Activated T-helper 17 cell treated with anti-CD3 and anti-CD28 coated beads, Interleukin-2, amount 50 U/mL, for 72 hours (primary cell): ENCODE data around the gene ABHD12B. TPM values are rescaled to one million over a fixed set of nuclear protein-coding genes. Genes with fewer than 3 reads are reported as not detected.

Source experiments
- ATAC-seq: fragments of 150-1000 bp; cut with Tn5 transposase; replicated peaks from 2 replicates; pipeline ENCODE4 v1.10.0; 2021; ENCODE audit warnings: mild to moderate bottlenecking, moderate library complexity
- H3K27ac Mint-ChIP-seq: one replicate; pipeline ENCODE4 v1.8.0; 2022; ENCODE audit warnings: mixed read lengths
- H3K27me3 Mint-ChIP-seq: one replicate; pipeline ENCODE4 v1.8.0; 2022; ENCODE audit warnings: mixed read lengths
- H3K36me3 Mint-ChIP-seq: one replicate; pipeline ENCODE4 v1.8.0; 2022; ENCODE audit warnings: low read depth, mild to moderate bottlenecking, mixed read lengths
- H3K4me1 Mint-ChIP-seq: one replicate; pipeline ENCODE4 v1.8.0; 2022; ENCODE audit warnings: mixed read lengths
- H3K4me3 Mint-ChIP-seq: one replicate; pipeline ENCODE4 v1.8.0; 2022; ENCODE audit warnings: mild to moderate bottlenecking, mixed read lengths
- H3K9me3 Mint-ChIP-seq: one replicate; pipeline ENCODE4 v1.8.0; 2022; ENCODE audit warnings: mixed read lengths
- total RNA-seq, 2 donors: library from RNA; stranded (reverse); gene quantifications; one replicate each; pipeline ENCODE4 v1.2.3, GENCODE V29; 2022

ABHD12B gene
- not detected for total RNA-seq

- H3K4me3 Mint-ChIP-seq: no peak within 1 kb of the TSS
- ATAC-seq: no peak
- H3K4me1 Mint-ChIP-seq: peaks cover 27% of the 10 kb centered on the region
- no peak within 1 kb of the TSS for H3K27ac Mint-ChIP-seq
- H3K9me3 Mint-ChIP-seq: no peaks in the 10 kb centered on the region
- H3K27me3 Mint-ChIP-seq: peaks cover 66% of the 10 kb centered on the region
- H3K36me3 Mint-ChIP-seq: no peaks in the 10 kb centered on the region
Observed at GRCh38 chr14:50871914-50872732, at the start of gene ABHD12B. Gene ABHD12B (plus strand): TSS chr14:50872053. CDS start chr14:50872175, 122 bp downstream.

DNA sequence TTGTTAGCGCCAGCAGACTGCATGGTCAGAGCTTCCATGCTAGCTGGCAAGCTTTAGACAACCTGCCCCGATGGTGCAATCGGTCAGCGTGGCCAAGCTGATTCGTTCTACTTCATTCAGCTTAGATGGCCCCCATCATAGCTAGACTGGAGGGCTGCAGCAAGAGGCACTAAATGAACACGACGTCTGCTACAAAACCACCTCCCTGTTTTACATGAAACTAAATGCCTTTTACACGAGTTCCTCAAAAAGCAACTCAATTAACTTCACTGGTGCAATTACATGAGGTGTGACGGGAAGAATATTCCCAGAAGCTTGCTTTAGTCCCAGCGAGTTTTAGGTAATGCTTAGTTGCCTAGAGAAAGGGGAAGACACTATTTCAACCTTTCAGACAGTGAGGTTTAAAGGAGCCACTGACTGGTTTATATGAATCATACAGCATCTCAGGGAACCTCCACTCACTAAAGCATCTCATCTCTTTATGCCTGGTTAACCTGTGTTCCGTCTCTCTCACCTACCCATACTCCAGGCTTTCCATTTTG, 49.3 kb upstream of the ABHD12B start:
- peak overlapping the region; percentile 73 for H3K4me3 Mint-ChIP-seq
- peaks cover 51% of the 10 kb centered on the region for H3K4me1 Mint-ChIP-seq

GRCh38 chr14:50823051-50823761, 48.6 kb upstream of the ABHD12B start:
- Mint-ChIP-seq H3K4me1 (peaks cover 51% of the 10 kb centered on the region), H3K9me3 (peaks cover 3% of the 10 kb centered on the region), H3K36me3 (peaks cover 27% of the 10 kb centered on the region), H3K4me3 (peak overlapping the region; percentile 73), H3K27me3 (no peaks in the 10 kb centered on the region), H3K27ac (peak overlapping the region; percentile 64)
- no peak for ATAC-seq

More for the DNA sequence above, 49.3 kb upstream of the ABHD12B start:
- Mint-ChIP-seq H3K36me3 (peaks cover 28% of the 10 kb centered on the region), H3K27me3 (no peaks in the 10 kb centered on the region), H3K27ac (peak overlapping the region; percentile 64), H3K9me3 (peaks cover 3% of the 10 kb centered on the region)
- peak; percentile 74 for ATAC-seq

GRCh38 chr14:50823762-50824636, 47.9 kb upstream of the ABHD12B start:
- Mint-ChIP-seq H3K36me3 (peaks cover 22% of the 10 kb centered on the region), H3K4me1 (peaks cover 58% of the 10 kb centered on the region), H3K4me3 (peak overlapping the region; percentile 73), H3K27ac (peak overlapping the region; percentile 64), H3K27me3 (no peaks in the 10 kb centered on the region), H3K9me3 (peaks cover 3% of the 10 kb centered on the region)
- ATAC-seq: no peak

GRCh38 chr14:50825307-50825706, 46.5 kb upstream of the ABHD12B start:
- Mint-ChIP-seq H3K4me3 (no peak overlapping the region), H3K9me3 (no peaks in the 10 kb centered on the region), H3K27me3 (no peaks in the 10 kb centered on the region), H3K4me1 (peaks cover 48% of the 10 kb centered on the region), H3K27ac (no peak overlapping the region), H3K36me3 (peaks cover 11% of the 10 kb centered on the region)
- no peak for ATAC-seq

DNA sequence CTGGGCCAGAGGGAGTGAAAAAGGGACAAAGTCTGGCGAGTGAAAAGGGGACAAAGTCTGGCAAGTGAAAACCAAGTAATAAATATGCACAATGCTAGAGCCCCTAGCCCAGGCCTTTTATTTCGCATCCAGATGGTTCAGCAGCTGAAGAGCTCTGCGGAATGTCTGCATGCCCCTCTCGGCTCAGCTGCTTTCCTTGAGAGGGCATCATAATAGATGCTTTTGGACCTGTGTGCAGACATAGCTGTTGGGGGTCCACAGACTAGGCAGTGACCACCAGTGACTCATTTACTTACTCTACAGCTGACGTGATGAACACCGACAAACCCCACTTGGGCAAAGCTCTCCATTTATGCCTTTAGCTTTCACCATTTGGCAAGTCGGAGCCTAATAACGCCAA, 45.2 kb upstream of the ABHD12B start:
- Mint-ChIP-seq H3K27ac (no peak overlapping the region), H3K27me3 (no peaks in the 10 kb centered on the region), H3K9me3 (no peaks in the 10 kb centered on the region), H3K4me1 (peaks cover 46% of the 10 kb centered on the region), H3K36me3 (peaks cover under 1% of the 10 kb centered on the region), H3K4me3 (no peak overlapping the region)
- no peak for ATAC-seq

DNA sequence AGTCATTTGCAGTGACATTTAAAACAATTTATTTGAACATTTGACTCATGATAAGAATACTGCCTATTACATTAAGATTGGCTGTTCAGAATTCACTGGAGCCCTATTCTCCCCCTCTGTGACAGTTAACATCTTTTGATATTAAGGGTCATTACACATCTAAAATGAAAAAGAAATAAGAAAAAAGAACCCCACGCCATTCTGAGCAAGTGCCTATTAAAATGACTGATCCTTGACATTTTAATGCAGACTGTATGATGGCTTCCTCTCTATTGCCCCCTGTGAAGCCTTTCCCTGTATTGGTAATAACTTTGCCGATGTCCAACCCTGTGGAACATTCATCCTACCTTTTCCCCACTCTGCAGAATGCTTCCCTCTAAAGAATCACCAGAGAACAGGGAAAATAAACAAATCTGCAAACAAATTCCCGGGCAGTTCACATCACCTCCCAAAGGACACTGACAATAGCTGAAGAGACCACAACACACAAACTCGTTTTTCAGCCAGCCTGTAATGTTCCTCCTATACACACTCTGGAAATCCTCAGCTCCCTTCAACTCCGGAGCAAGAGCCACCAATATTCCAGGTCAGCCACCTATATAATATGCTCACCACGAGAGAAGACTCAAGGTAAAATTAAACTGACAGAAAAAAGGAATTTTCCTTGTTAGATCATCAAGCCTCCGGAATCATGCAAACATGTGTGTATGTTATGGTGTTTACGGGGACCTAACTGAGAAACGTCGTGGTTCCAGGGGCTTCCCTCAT, 42.9 kb upstream of the ABHD12B start:
- Mint-ChIP-seq H3K9me3 (no peaks in the 10 kb centered on the region), H3K27me3 (no peaks in the 10 kb centered on the region), H3K27ac (no peak overlapping the region), H3K4me1 (peaks cover 29% of the 10 kb centered on the region), H3K4me3 (peak overlapping the region; percentile 91), H3K36me3 (no peaks in the 10 kb centered on the region)
- ATAC-seq: no peak

GRCh38 chr14:50829489-50830043, 42.3 kb upstream of the ABHD12B start:
- H3K4me1 Mint-ChIP-seq: peaks cover 24% of the 10 kb centered on the region
- H3K27me3 Mint-ChIP-seq: no peaks in the 10 kb centered on the region
- no peak for ATAC-seq
- H3K27ac Mint-ChIP-seq: peak overlapping the region; percentile 61
- no peaks in the 10 kb centered on the region for H3K36me3 Mint-ChIP-seq
- peak overlapping the region; percentile 91 for H3K4me3 Mint-ChIP-seq
- no peaks in the 10 kb centered on the region for H3K9me3 Mint-ChIP-seq

- Mint-ChIP-seq H3K4me1 (peaks cover 26% of the 10 kb centered on the region), H3K36me3 (no peaks in the 10 kb centered on the region), H3K9me3 (no peaks in the 10 kb centered on the region), H3K4me3 (peak overlapping the region; percentile 91), H3K27ac (peak overlapping the region; percentile 61), H3K27me3 (no peaks in the 10 kb centered on the region)
- peak; percentile 66 for ATAC-seq
Observed at GRCh38 chr14:50830044-50830931, 41.6 kb upstream of the ABHD12B start.

GRCh38 chr14:50830932-50831725, 40.7 kb upstream of the ABHD12B start, which contains the start of gene NIN:
Gene NIN (minus strand): TSS chr14:50831162. CDS start chr14:50822056, 9,106 bp downstream.
- Mint-ChIP-seq H3K4me3 (peak within 1 kb of the TSS; percentile 91), H3K9me3 (no peaks in the 10 kb centered on the region), H3K27ac (peak within 1 kb of the TSS; percentile 91), H3K27me3 (no peaks in the 10 kb centered on the region), H3K4me1 (peaks cover 28% of the 10 kb centered on the region), H3K36me3 (no peaks in the 10 kb centered on the region)
- peak; percentile 92 for ATAC-seq

- no peaks in the 10 kb centered on the region for H3K36me3 Mint-ChIP-seq
- peak overlapping the region; percentile 91 for H3K27ac Mint-ChIP-seq
- ATAC-seq: no peak
- H3K9me3 Mint-ChIP-seq: no peaks in the 10 kb centered on the region
- peaks cover 27% of the 10 kb centered on the region for H3K4me1 Mint-ChIP-seq
- H3K4me3 Mint-ChIP-seq: peak overlapping the region; percentile 89
- no peaks in the 10 kb centered on the region for H3K27me3 Mint-ChIP-seq
Observed at GRCh38 chr14:50831726-50832168, 40.1 kb upstream of the ABHD12B start.
